Peyer's patch (tissue), 4 donors: Measurements from ENCODE around the gene CA4.
"Not testable (repeated sequence)": the region's sequence is repeated elsewhere in the genome, so short reads cannot be mapped to it uniquely, and the experiment has no call there.

ENCODE experiments used
- POLR2A ChIP-seq, 2 donors: fragments of 450-650 bp; IDR thresholded peaks; one replicate each; pipeline ENCODE4 v1.5.1; 2017; ENCODE audit warnings: antibody characterized with exemption in 2 of 2, mild to moderate bottlenecking in 2 of 2, moderate library complexity in 2 of 2
- TF ChIP-seq, protein P1 (sequence below), 6 experiments: fragments of 450-650 bp in 4 of 6; fragments of 200-600 bp in 2 of 6; sonication (generic) in 1 of 6; IDR thresholded peaks; one replicate each; pipeline ENCODE4 v1.5.1; 2017 to 2019; ENCODE audit warnings: antibody characterized with exemption in 6 of 6, mild to moderate bottlenecking in 3 of 6, moderate library complexity in 1 of 6

DNA sequence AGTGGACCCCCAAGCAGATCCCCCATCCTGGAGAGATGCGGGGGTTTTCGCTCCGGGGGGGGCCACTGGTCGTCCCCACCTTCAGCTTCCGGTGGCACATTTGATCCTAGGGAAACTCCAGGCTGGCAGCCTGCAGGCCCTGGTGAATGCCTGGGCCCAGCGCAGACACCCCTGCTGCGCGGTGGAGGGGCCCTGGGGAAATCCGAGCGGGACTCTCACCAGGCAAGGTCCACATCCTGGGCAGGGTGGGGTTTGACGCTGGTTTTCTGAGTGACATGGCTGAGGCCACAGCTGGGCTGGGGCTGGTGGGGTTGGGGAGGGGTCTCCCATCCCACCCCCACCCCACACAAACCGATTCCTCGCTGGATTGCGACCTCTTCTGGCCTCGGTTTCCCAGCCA, 30.6 kb upstream of the CA4 start:
- TF ChIP-seq, protein P1, sequence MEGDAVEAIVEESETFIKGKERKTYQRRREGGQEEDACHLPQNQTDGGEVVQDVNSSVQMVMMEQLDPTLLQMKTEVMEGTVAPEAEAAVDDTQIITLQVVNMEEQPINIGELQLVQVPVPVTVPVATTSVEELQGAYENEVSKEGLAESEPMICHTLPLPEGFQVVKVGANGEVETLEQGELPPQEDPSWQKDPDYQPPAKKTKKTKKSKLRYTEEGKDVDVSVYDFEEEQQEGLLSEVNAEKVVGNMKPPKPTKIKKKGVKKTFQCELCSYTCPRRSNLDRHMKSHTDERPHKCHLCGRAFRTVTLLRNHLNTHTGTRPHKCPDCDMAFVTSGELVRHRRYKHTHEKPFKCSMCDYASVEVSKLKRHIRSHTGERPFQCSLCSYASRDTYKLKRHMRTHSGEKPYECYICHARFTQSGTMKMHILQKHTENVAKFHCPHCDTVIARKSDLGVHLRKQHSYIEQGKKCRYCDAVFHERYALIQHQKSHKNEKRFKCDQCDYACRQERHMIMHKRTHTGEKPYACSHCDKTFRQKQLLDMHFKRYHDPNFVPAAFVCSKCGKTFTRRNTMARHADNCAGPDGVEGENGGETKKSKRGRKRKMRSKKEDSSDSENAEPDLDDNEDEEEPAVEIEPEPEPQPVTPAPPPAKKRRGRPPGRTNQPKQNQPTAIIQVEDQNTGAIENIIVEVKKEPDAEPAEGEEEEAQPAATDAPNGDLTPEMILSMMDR (IDR thresholded peaks at IDR 0.05) = not testable (repeated sequence)
- not testable (repeated sequence) for TF ChIP-seq POLR2A (IDR thresholded peaks at IDR 0.05)
